B cell (primary cell): ENCODE data around the gene NDOR1. TPM values are rescaled to one million over a fixed set of nuclear protein-coding genes. Genes with fewer than 3 reads are reported as not detected.

Source experiments
- ATAC-seq: fragments of 200-7000 bp; cut with Tn5 transposase; one replicate; pipeline ENCODE4 v1.10.0; 2021; ENCODE audit warnings: low read depth, mild to moderate bottlenecking, moderate number of reproducible peaks, moderate library complexity
- CTCF ChIA-PET: fragments of 350-600 bp; sonication (Branson Sonifier 250); formaldehyde crosslinking; loops from one replicate; lab custom pipeline; 2021; ENCODE audit warnings: antibody characterized with exemption, inconsistent platforms; lab: Charles Lee
- POLR2A ChIA-PET: fragments of 350-600 bp; sonication (Branson Sonifier 250); formaldehyde crosslinking; loops from one replicate; lab custom pipeline; 2021; ENCODE audit warnings: antibody characterized with exemption; lab: Charles Lee
- DNase-seq: peaks from one replicate; pipeline ENCODE4 v3.0.0; 2013
- H2AFZ ChIP-seq: 2 replicates; pipeline ENCODE4 v1.6.1; 2012; ENCODE audit warnings: mild to moderate bottlenecking, low read depth, low read length; ENCODE audit not compliant: insufficient read depth, poor library complexity, severe bottlenecking
- H3K27ac ChIP-seq, 2 donors: 1 replicate in 1 of 2; 2 replicates in 1 of 2; pipeline ENCODE4 v1.5.1; 2012 to 2013; ENCODE audit warnings: low read length in 2 of 2, mild to moderate bottlenecking in 2 of 2, moderate library complexity in 1 of 2
- H3K27me3 ChIP-seq, 4 experiments: fragments of 200-600 bp in 1 of 4; sonication (generic) in 1 of 4; replicated peaks in 1 of 4; 1 replicate in 2 of 4; 2 replicates in 2 of 4; pipeline versions ENCODE4 v1.6.1 to v1.7.0; 2013 to 2016; ENCODE audit warnings: low read length in 3 of 4, mild to moderate bottlenecking in 2 of 4, mixed read lengths in 1 of 4, moderate library complexity in 1 of 4; ENCODE audit not compliant: insufficient read depth in 4 of 4, control insufficient read depth in 3 of 4; ENCODE audit errors: control extremely low read depth in 1 of 4
- H3K36me3 ChIP-seq, 2 experiments: replicated peaks in 1 of 2; 1 replicate in 1 of 2; 2 replicates in 1 of 2; pipeline versions ENCODE4 v1.6.1 to v1.7.1; 2013; ENCODE audit warnings: low read length in 1 of 2; ENCODE audit not compliant: insufficient read depth in 2 of 2, control insufficient read depth in 1 of 2; ENCODE audit errors: control extremely low read depth in 1 of 2, extremely low read depth in 1 of 2
- H3K4me1 ChIP-seq, 2 donors: fragments of 200-600 bp in 1 of 2; sonication (generic) in 1 of 2; 1 replicate in 1 of 2; 2 replicates in 1 of 2; pipeline versions ENCODE4 v1.5.1 to v1.6.1; 2013 to 2017; ENCODE audit warnings: low read length in 2 of 2; ENCODE audit not compliant: control insufficient read depth in 2 of 2, insufficient read depth in 2 of 2
- H3K4me2 ChIP-seq: replicated peaks from 2 replicates; pipeline ENCODE3; 2012; ENCODE audit warnings: mild to moderate bottlenecking, low read depth, low read length; ENCODE audit not compliant: poor library complexity, severe bottlenecking
- H3K4me3 ChIP-seq, 5 experiments: fragments of 200-600 bp in 1 of 5; sonication (generic) in 1 of 5; 1 replicate in 3 of 5; 2 replicates in 2 of 5; pipeline versions ENCODE4 v1.5.1 to v1.7.0; 2011 to 2016; ENCODE audit warnings: low read length in 4 of 5, mild to moderate bottlenecking in 4 of 5, low read depth in 2 of 5, control low read depth in 1 of 5, moderate library complexity in 1 of 5; ENCODE audit not compliant: insufficient read depth in 1 of 5; ENCODE audit errors: control extremely low read depth in 1 of 5, extremely low read depth in 1 of 5
- H3K79me2 ChIP-seq: fragments of 200-600 bp; sonication (generic); one replicate; pipeline ENCODE4 v1.6.0; 2016; ENCODE audit warnings: low read length; ENCODE audit not compliant: control insufficient read depth, insufficient read depth
- H3K9ac ChIP-seq: fragments of 200-600 bp; sonication (generic); 2 replicates; pipeline ENCODE4 v1.6.1; 2017; ENCODE audit warnings: mild to moderate bottlenecking, low read length, moderate library complexity
- H3K9me3 ChIP-seq, 3 donors: one replicate each; pipeline versions ENCODE4 v1.6.1 to v1.7.1; 2013; ENCODE audit warnings: low read length in 2 of 3; ENCODE audit not compliant: control insufficient read depth in 2 of 3, insufficient read depth in 1 of 3; ENCODE audit errors: control extremely low read depth in 1 of 3
- H4K20me1 ChIP-seq: 2 replicates; pipeline ENCODE4 v1.6.0; 2012; ENCODE audit warnings: mild to moderate bottlenecking, low read length; ENCODE audit not compliant: insufficient read depth, control insufficient read depth, poor library complexity, severe bottlenecking
- H3K27ac Mint-ChIP-seq: one replicate; pipeline ENCODE4 v1.8.0; 2021; ENCODE audit warnings: mixed read lengths
- H3K27me3 Mint-ChIP-seq: one replicate; pipeline ENCODE4 v1.8.0; 2021; ENCODE audit warnings: mixed read lengths
- H3K4me1 Mint-ChIP-seq: one replicate; pipeline ENCODE4 v1.8.0; 2021; ENCODE audit warnings: mixed read lengths
- H3K4me3 Mint-ChIP-seq: one replicate; pipeline ENCODE4 v1.8.0; 2021; ENCODE audit warnings: mixed read lengths
- H3K9me3 Mint-ChIP-seq: one replicate; pipeline ENCODE4 v1.8.0; 2022; ENCODE audit warnings: mixed read lengths; ENCODE audit not compliant: insufficient read depth
- EZH2 ChIP-seq: IDR thresholded peaks from 2 replicates; pipeline ENCODE4 v1.6.1; 2012; ENCODE audit warnings: borderline replicate concordance, low read depth, mild to moderate bottlenecking, moderate library complexity, low read length; ENCODE audit not compliant: insufficient read depth, poor library complexity, severe bottlenecking
- WGBS: methylation state at CpG from one replicate; pipeline ENCODE4 v1.1.5; 2013; ENCODE audit warnings: missing lambda C conversion rate; ENCODE audit not compliant: insufficient coverage; 5-methylcytosine and 5-hydroxymethylcytosine counted together
- intact Hi-C: fragments of 100-400 bp; cut with micrococcal nuclease; formaldehyde crosslinking; loops from one replicate; pipeline ENCODE4 v1.10.0; 2022
- polyA plus RNA-seq: library from polyadenylated mRNA; depleted of rRNA; stranded (reverse); fragments of >200 nt; gene quantifications from 2 replicates; pipeline ENCODE4 v1.2.3, GENCODE V29; 2012
- total RNA-seq, 2 donors: library from RNA; stranded (reverse); fragments of 120-200 nt in 1 of 2; gene quantifications; 1 replicate in 1 of 2; 2 replicates in 1 of 2; pipeline versions ENCODE4 v1.2.3 to v1.2.4, GENCODE V29; 2013 to 2022
- TF ChIP-seq, protein P1 (sequence below): fragments of 200-600 bp; IDR thresholded peaks from one replicate; pipeline ENCODE4 v1.8.0; 2022; ENCODE audit warnings: antibody characterized with exemption, mild to moderate bottlenecking

Gene NDOR1
- total and polyA plus RNA-seq, 2 donors (not counting 1 experiment from before 2014, with no cell fraction given) = 36.4 to 40.9 TPM

DNA sequence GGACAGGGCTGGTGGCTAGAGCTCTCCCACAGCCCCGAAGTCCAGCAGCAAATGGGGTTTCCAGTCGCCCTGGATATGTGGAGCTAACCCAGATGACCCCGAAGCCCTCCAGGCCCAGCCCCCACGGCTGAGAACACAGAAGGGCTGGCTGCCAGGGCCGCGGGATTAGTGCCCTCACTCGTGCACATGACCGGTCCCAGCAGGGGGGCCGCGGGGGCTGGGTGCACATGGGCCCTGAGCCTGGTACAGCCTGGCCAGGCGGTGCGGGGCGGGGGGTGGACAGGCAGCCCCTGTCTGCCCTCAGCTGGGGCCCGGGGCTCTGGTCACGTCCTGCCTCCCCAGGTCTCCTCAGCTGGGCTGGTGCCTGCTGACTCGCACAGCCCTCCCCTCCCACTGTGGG is 11.1 kb upstream of the NDOR1 start:
- Mint-ChIP-seq H3K27me3 (no peaks in the 10 kb centered on the region), H3K9me3 (no peaks in the 10 kb centered on the region), H3K4me1 (peaks cover 11% of the 10 kb centered on the region), H3K27ac (no peak overlapping the region), H3K4me3 (no peak overlapping the region)
- ChIA-PET CTCF (no interaction called here), POLR2A (no interaction called here)
- Histone ChIP-seq H3K4me1 (peaks cover 11 to 17% of the 10 kb centered on the region in 2 donors), H3K9ac (no peak overlapping the region), H3K79me2 (peaks cover 91% of the 10 kb centered on the region), H3K36me3 (peaks cover 0 to 19% of the 10 kb centered on the region in 2 experiments), H3K4me3 (no peak overlapping the region), H2AFZ (no peak overlapping the region), H3K4me2 (no peak overlapping the region), H3K27ac (no peak overlapping the region), H4K20me1 (peaks cover 51% of the 10 kb centered on the region), H3K9me3 (no peaks in the 10 kb centered on the region), H3K27me3 (peaks cover 0 to 3% (median 0%) of the 10 kb centered on the region in 4 experiments)
- TF ChIP-seq EZH2 = no peak
- TF ChIP-seq, protein P1, sequence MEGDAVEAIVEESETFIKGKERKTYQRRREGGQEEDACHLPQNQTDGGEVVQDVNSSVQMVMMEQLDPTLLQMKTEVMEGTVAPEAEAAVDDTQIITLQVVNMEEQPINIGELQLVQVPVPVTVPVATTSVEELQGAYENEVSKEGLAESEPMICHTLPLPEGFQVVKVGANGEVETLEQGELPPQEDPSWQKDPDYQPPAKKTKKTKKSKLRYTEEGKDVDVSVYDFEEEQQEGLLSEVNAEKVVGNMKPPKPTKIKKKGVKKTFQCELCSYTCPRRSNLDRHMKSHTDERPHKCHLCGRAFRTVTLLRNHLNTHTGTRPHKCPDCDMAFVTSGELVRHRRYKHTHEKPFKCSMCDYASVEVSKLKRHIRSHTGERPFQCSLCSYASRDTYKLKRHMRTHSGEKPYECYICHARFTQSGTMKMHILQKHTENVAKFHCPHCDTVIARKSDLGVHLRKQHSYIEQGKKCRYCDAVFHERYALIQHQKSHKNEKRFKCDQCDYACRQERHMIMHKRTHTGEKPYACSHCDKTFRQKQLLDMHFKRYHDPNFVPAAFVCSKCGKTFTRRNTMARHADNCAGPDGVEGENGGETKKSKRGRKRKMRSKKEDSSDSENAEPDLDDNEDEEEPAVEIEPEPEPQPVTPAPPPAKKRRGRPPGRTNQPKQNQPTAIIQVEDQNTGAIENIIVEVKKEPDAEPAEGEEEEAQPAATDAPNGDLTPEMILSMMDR = no peak
- DNase-seq = no peak
- intact Hi-C loops = no loop called here
- no peak for ATAC-seq
- 94% methylated on average over 16 of the region's 16 CpGs for WGBS

DNA sequence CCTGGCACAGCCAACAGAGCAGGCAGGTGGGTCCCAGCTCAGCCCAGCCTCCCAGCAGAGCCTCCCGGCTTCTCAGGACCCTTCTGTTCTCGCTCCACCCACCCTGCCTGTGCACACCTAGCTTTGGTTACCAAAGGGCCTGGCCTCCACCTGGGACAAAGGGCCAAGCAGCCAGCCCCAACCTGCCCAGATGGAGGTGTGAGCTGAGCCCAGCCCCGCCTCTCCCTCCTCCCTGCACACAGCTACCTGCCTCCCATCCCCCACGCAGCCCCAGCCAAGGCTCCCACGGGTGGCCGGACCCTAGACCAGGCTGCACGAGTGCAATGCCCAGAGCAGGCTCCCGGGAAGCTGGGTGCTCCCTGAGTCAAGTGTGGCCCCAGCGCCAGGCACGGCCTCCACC is 10.6 kb upstream of the NDOR1 start:
- ATAC-seq (no peak), DNase-seq (no peak)
- H3K79me2 ChIP-seq = peaks cover 90% of the 10 kb centered on the region
- H3K4me3 ChIP-seq = no peak overlapping the region
- H3K4me2 ChIP-seq = no peak overlapping the region
- CTCF ChIA-PET = no interaction called here
- H3K4me1 ChIP-seq = peaks cover 10 to 16% of the 10 kb centered on the region in 2 donors
- H3K9me3 ChIP-seq = no peaks in the 10 kb centered on the region
- no peaks in the 10 kb centered on the region for H3K9me3 Mint-ChIP-seq
- peaks cover 50% of the 10 kb centered on the region for H4K20me1 ChIP-seq
- H3K27ac Mint-ChIP-seq = no peak overlapping the region
- intact Hi-C loops = no loop called here
- POLR2A ChIA-PET = no interaction called here
- no peak overlapping the region for H3K9ac ChIP-seq
- H3K27me3 Mint-ChIP-seq = no peaks in the 10 kb centered on the region
- H3K4me1 Mint-ChIP-seq = peaks cover 8% of the 10 kb centered on the region
- 94% methylated on average over 10 of the region's 10 CpGs for WGBS
- TF ChIP-seq EZH2 = no peak
- TF ChIP-seq, protein P1 = no peak
- peaks cover 0 to 6% (median 0%) of the 10 kb centered on the region in 4 experiments for H3K27me3 ChIP-seq
- H2AFZ ChIP-seq = no peak overlapping the region
- no peak overlapping the region for H3K4me3 Mint-ChIP-seq
- peaks cover 0 to 14% of the 10 kb centered on the region in 2 experiments for H3K36me3 ChIP-seq
- no peak overlapping the region for H3K27ac ChIP-seq
